Ishikawa (cell line): ENCODE measurements around the gene SLC16A2.
A peak's percentile ranks its signal among the peaks of the same experiment; 100 is the strongest.

Experiments
- CEBPB ChIP-seq: IDR thresholded peaks from 2 replicates; pipeline ENCODE4 v1.6.1; 2012
- CREB1 ChIP-seq: IDR thresholded peaks from 2 replicates; pipeline ENCODE4 v1.6.1; 2012; ENCODE audit warnings: low read depth
- EGR1 ChIP-seq: IDR thresholded peaks from 2 replicates; pipeline ENCODE4 v1.6.1; 2012
- EP300 ChIP-seq: IDR thresholded peaks from 2 replicates; pipeline ENCODE4 v1.6.1; 2012; ENCODE audit warnings: borderline replicate concordance
- FOXM1 ChIP-seq: IDR thresholded peaks from 2 replicates; pipeline ENCODE4 v1.6.1; 2012; ENCODE audit warnings: low read depth, borderline replicate concordance
- NFIC ChIP-seq: IDR thresholded peaks from 2 replicates; pipeline ENCODE4 v1.6.1; 2012
- RAD21 ChIP-seq: IDR thresholded peaks from 2 replicates; pipeline ENCODE4 v1.6.1; 2012; ENCODE audit warnings: low read depth
- TAF1 ChIP-seq: IDR thresholded peaks from 2 replicates; pipeline ENCODE4 v1.6.1; 2012; ENCODE audit warnings: low read depth, mild to moderate bottlenecking
- TCF12 ChIP-seq: IDR thresholded peaks from 2 replicates; pipeline ENCODE4 v1.6.1; 2012; ENCODE audit warnings: low read depth
- TEAD4 ChIP-seq: IDR thresholded peaks from 2 replicates; pipeline ENCODE4 v1.6.1; 2012
- YY1 ChIP-seq: IDR thresholded peaks from 2 replicates; pipeline ENCODE4 v1.6.1; 2012; ENCODE audit warnings: low read depth
- ZBTB7A ChIP-seq: IDR thresholded peaks from 2 replicates; pipeline ENCODE4 v1.6.1; 2012; ENCODE audit warnings: low read depth
- TF ChIP-seq, protein P1 (sequence below): IDR thresholded peaks from 2 replicates; pipeline ENCODE4 v1.6.1; 2012
- TF ChIP-seq, protein P2 (sequence below): IDR thresholded peaks from 2 replicates; pipeline ENCODE4 v1.6.1; 2012; ENCODE audit warnings: low read depth, mild to moderate bottlenecking
- TF ChIP-seq, protein P3 (sequence below): IDR thresholded peaks from 2 replicates; pipeline ENCODE4 v1.6.1; 2012

Gene SLC16A2

DNA sequence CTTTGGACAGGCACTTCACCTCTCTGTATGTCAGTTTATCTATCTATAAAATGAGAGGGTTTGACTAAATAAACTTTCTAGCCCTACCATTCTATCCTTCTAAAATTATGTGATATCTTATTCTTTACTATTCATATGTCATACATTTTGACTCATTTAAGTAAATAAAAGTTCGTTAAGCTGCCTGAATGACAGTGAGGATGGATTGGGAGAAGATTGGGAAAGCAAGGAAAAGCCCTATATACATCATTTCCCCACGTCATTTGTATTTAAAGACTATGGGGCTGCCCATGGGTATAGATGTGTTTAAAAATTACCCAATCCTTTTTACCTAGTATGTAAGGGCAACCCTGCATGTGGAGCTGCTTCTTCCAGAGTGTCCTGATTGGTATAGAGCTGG is 5.3 kb downstream of the SLC16A2 start:
- TF ChIP-seq ZBTB7A: no peak

DNA sequence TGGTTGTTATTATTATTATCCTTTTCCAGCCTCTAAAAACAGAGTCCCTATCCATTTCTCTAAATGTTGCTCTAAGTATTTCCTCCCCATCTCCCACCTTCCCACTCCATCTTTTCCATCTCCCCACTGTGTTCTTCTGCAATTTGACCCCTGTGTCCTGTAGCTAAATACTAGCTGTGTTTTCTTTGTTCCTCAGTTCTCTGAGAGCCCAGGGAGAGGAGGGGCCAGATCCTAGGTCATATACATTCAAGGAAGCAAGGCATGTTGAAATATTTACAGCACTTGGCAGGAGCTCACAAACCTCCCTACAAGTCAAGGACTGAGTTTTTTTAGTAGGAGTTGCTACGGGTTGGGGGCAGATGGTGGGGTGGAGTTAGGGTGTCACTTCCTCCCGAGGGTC is 10.5 kb downstream of the SLC16A2 start:
- TF ChIP-seq, protein P1, sequence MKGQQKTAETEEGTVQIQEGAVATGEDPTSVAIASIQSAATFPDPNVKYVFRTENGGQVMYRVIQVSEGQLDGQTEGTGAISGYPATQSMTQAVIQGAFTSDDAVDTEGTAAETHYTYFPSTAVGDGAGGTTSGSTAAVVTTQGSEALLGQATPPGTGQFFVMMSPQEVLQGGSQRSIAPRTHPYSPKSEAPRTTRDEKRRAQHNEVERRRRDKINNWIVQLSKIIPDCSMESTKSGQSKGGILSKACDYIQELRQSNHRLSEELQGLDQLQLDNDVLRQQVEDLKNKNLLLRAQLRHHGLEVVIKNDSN: no peak
- TF ChIP-seq CEBPB (no peak), TAF1 (no peak), EP300 (no peak), NFIC (no peak), EGR1 (no peak), YY1 (no peak), TCF12 (no peak), TEAD4 (no peak), CREB1 (no peak), RAD21 (no peak), FOXM1 (no peak), ZBTB7A (no peak)
- TF ChIP-seq, protein P2, sequence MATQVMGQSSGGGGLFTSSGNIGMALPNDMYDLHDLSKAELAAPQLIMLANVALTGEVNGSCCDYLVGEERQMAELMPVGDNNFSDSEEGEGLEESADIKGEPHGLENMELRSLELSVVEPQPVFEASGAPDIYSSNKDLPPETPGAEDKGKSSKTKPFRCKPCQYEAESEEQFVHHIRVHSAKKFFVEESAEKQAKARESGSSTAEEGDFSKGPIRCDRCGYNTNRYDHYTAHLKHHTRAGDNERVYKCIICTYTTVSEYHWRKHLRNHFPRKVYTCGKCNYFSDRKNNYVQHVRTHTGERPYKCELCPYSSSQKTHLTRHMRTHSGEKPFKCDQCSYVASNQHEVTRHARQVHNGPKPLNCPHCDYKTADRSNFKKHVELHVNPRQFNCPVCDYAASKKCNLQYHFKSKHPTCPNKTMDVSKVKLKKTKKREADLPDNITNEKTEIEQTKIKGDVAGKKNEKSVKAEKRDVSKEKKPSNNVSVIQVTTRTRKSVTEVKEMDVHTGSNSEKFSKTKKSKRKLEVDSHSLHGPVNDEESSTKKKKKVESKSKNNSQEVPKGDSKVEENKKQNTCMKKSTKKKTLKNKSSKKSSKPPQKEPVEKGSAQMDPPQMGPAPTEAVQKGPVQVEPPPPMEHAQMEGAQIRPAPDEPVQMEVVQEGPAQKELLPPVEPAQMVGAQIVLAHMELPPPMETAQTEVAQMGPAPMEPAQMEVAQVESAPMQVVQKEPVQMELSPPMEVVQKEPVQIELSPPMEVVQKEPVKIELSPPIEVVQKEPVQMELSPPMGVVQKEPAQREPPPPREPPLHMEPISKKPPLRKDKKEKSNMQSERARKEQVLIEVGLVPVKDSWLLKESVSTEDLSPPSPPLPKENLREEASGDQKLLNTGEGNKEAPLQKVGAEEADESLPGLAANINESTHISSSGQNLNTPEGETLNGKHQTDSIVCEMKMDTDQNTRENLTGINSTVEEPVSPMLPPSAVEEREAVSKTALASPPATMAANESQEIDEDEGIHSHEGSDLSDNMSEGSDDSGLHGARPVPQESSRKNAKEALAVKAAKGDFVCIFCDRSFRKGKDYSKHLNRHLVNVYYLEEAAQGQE: no peak
- TF ChIP-seq, protein P3, sequence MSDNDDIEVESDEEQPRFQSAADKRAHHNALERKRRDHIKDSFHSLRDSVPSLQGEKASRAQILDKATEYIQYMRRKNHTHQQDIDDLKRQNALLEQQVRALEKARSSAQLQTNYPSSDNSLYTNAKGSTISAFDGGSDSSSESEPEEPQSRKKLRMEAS: no peak

DNA sequence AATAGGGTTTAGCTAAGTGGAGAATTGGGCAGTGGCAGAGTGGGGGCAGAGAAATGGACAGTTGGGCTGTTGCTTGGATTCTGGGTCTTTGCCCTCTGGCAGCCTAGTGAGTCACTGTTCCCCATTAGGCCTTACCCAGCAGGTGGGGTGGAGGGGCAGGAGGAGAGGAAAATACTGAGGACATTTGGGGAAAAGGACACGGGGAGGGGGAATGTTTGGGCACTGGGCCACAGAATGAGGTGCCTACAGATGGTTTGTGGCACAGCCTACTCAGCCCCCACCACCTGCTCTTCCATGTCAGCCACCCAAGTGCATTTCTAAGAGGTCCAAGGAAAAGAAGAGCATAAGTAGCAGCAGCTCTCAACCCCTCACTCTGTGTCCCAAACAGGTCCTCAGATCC is 13.0 kb downstream of the SLC16A2 start:
- TF ChIP-seq RAD21 (no peak), FOXM1 (no peak), NFIC (no peak), EP300 (no peak), CEBPB (no peak), EGR1 (no peak), TCF12 (no peak)
- TF ChIP-seq, protein P3: no peak

DNA sequence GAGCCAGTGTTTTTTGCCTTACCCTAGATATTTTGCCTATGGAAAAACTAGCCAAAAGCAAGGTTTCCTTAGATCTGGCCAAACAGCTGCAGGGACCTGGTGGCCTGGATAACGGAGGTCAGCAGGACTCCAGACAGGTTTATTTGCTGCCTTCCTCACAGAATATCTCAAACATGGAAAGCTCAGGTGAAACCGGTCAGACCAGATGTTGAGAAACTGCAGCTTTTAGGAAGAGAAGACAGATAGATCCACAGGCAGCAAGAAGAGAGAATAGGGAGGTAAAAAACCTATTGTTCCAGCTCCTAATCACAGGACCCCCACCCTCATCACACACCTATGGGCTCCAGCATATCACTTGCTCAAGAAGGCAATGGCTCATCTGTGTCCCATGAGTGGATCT is 16.2 kb downstream of the SLC16A2 start:
- peak; percentile 61 for TF ChIP-seq CEBPB
- no peak for TF ChIP-seq EGR1

DNA sequence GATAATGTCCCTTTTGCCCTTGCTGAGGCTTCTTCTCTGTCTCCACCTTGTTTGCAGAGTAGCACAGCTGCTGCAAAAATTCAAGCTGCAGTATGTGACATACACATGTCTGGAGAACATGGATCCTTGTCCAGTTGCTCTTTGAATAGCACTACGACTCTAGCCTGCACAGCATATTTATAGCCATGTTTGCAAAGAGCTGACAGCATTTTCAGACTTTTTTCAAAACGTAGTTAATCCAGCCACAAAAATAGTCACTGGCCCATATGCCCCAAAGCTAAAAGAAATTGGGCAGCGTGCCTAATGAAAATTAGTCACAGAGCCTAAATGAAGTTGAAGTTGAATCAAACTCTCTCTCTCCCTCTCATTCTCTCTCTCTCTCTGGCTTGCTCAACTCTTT is 17.5 kb downstream of the SLC16A2 start:
- TF ChIP-seq, protein P3: no peak
- TF ChIP-seq, protein P1: no peak
- TF ChIP-seq TCF12 (no peak), TEAD4 (no peak), RAD21 (no peak), YY1 (no peak), FOXM1 (no peak), CEBPB (no peak), EGR1 (no peak), NFIC (no peak), EP300 (no peak), TAF1 (no peak)
- TF ChIP-seq, protein P2: no peak

DNA sequence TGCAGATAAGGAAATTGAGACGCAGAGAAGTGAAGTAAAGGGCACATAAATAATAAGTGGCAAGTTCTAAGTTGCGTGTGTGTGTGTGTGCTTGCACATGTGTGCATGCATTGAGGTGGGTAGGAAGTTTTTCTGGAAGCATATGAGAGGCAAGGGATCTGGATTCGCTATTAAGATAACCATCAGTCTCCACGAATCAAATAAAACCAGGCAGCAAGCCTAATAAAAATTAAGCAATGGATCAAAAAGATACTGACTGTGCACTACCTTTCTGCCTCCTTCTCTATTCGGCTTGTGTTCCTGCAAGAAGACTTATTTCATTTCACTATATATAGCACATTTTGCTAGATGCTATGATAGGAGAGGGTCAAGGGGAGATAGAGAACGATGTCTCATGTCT is 23.8 kb downstream of the SLC16A2 start:
- TF ChIP-seq CREB1: no peak
- TF ChIP-seq, protein P1: no peak

DNA sequence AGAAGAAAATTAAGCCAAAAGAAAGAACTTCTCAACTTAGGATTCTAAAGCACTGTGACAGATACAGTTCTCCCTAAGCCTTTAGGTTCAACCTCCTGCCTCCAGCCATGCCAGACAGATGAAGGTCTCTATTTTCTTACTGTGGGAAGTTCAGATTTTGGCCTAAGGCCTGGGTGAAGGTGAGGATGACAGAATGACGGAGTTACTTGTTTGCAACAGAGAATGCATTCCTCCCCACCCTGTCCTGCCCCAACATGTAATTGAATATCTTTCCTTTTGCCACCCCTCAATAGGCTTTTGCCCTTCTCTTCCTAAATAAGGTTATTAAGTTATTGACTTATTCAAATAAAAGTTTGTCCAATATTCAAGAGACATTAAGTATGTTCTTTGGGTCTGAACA is 25.6 kb downstream of the SLC16A2 start:
- TF ChIP-seq RAD21 (no peak), NFIC (no peak), ZBTB7A (no peak), TCF12 (no peak), TAF1 (no peak), TEAD4 (no peak), YY1 (no peak), CEBPB (no peak), EGR1 (no peak), CREB1 (no peak), FOXM1 (no peak), EP300 (no peak)
- TF ChIP-seq, protein P2: no peak
- TF ChIP-seq, protein P3: no peak
- TF ChIP-seq, protein P1: no peak
